Endothelial cell of umbilical vein (primary cell): Measurements from ENCODE around the gene RASSF3.

Experiments
- CTCF ChIP-seq, 2 donors: IDR thresholded peaks; 1 replicate in 1 of 2; 2 replicates in 1 of 2; pipeline ENCODE4 v1.5.1; 2011; ENCODE audit warnings: low read length in 2 of 2, mild to moderate bottlenecking in 2 of 2, moderate library complexity in 2 of 2, control low read depth in 1 of 2, inconsistent platforms in 1 of 2, low read depth in 1 of 2; ENCODE audit not compliant: insufficient read depth in 1 of 2; ENCODE audit errors: extremely low read depth in 1 of 2
- EZH2 ChIP-seq: IDR thresholded peaks from 2 replicates; pipeline ENCODE4 v1.6.1; 2012; ENCODE audit warnings: borderline replicate concordance, low read depth, mild to moderate bottlenecking, moderate library complexity, low read length, inconsistent platforms; ENCODE audit not compliant: severe bottlenecking
- JUN ChIP-seq: IDR thresholded peaks from 2 replicates; pipeline ENCODE4 v1.6.1; 2011; ENCODE audit warnings: borderline replicate concordance, low read depth; ENCODE audit not compliant: insufficient read length, insufficient read depth
- POLR2A ChIP-seq: IDR thresholded peaks from 2 replicates; pipeline ENCODE4 v1.6.1; 2012; ENCODE audit warnings: low read depth, mild to moderate bottlenecking, control low read depth, low read length
- TF ChIP-seq, protein P1 (sequence below): IDR thresholded peaks from 2 replicates; pipeline ENCODE4 v1.6.1; 2011; ENCODE audit not compliant: insufficient read depth, insufficient read length

DNA sequence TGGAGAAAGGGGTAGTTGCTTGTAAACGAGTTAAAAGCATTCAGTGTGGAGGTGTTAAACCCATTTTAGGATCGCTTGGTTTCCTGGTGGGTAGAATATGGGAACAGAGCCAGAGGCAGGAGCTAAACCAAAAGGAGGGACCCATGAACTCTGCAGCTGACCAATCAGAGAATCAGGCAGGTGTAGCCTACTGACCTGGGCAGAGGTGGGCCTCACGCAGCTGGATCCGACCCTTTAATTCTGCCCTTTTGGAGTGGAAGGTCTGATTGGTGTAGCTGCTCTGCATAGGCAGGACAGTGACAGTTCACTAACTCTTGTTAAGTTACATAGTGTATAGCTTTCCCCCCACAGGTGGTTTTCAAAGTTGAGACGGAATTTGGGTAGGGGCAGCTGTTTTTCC is 85.3 kb downstream of the RASSF3 start:
- TF ChIP-seq CTCF (IDR thresholded peaks at IDR 0.05; ENCODE audit: extremely low read depth in 1 of 2, insufficient read depth in 1 of 2, low read depth in 1 of 2, low read length in 2 of 2) (no peak), JUN (no peak), EZH2 (no peak), POLR2A (no peak)
- TF ChIP-seq, protein P1, sequence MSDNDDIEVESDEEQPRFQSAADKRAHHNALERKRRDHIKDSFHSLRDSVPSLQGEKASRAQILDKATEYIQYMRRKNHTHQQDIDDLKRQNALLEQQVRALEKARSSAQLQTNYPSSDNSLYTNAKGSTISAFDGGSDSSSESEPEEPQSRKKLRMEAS: no peak
